OCI-M1 (cell line): ENCODE results near the gene SEC16A.

Source experiments
- DNase-seq: peaks from one replicate; lab custom pipeline; 2025; lab: John Stamatoyannopoulos, UW

Gene SEC16A

GRCh38 chr9:136517950-136518349, 35.1 kb upstream of the SEC16A start:
- no peak for DNase-seq

- DNase-seq, result no peak
These were observed 34.3 kb upstream of the SEC16A start for GRCh38 chr9:136517012-136517743.

- no peak for DNase-seq
These were observed 33.4 kb upstream of the SEC16A start for GRCh38 chr9:136516191-136516654.

GRCh38 chr9:136515276-136515675, 32.4 kb upstream of the SEC16A start:
- DNase-seq, result no peak

GRCh38 chr9:136514022-136514714, 31.3 kb upstream of the SEC16A start:
- no peak for DNase-seq

GRCh38 chr9:136513191-136513590, 30.4 kb upstream of the SEC16A start:
- no peak for DNase-seq

- DNase-seq, result no peak
These were observed 29.8 kb upstream of the SEC16A start for GRCh38 chr9:136512651-136513071.

GRCh38 chr9:136511670-136512592, 29.1 kb upstream of the SEC16A start:
- no peak for DNase-seq

- DNase-seq, result no peak
These were observed 28.4 kb upstream of the SEC16A start for GRCh38 chr9:136511144-136511669.

GRCh38 chr9:136510561-136510960, 27.7 kb upstream of the SEC16A start:
- no peak for DNase-seq

- no peak for DNase-seq
These were observed 26.7 kb upstream of the SEC16A start for GRCh38 chr9:136509549-136509948.

- no peak for DNase-seq
These were observed 26.1 kb upstream of the SEC16A start for GRCh38 chr9:136508729-136509500.

- no peak for DNase-seq
These were observed 25.1 kb upstream of the SEC16A start for GRCh38 chr9:136507992-136508375.

- DNase-seq, result no peak
These were observed 24.6 kb upstream of the SEC16A start for GRCh38 chr9:136507221-136507991.

GRCh38 chr9:136506425-136506824, 23.6 kb upstream of the SEC16A start:
- no peak for DNase-seq

GRCh38 chr9:136505406-136506403, 22.9 kb upstream of the SEC16A start:
- DNase-seq, result no peak

- no peak for DNase-seq
These were observed 21.9 kb upstream of the SEC16A start for GRCh38 chr9:136504512-136505348.

- DNase-seq, result no peak
These were observed 20.2 kb upstream of the SEC16A start for GRCh38 chr9:136502940-136503550.
